PC-9 (cell line): ENCODE data around the gene ELFN1. TPM values are rescaled to one million over a fixed set of nuclear protein-coding genes. Genes with fewer than 3 reads are reported as not detected.

ENCODE experiments used
- BruUV-seq: library from RNA; stranded (reverse); fragments of 400-500 nt; replicated peaks from 2 replicates; lab custom pipeline; 2021; lab: Mats Ljungman, UMichigan
- CTCF ChIA-PET: fragments of 300-600 bp; sonication (Branson Sonifier 250); formaldehyde crosslinking; loops from one replicate; lab custom pipeline; 2022; ENCODE audit warnings: antibody characterized with exemption; lab: Charles Lee
- POLR2A ChIA-PET: fragments of 300-600 bp; sonication (Branson Sonifier 250); formaldehyde crosslinking; loops from one replicate; lab custom pipeline; 2022; ENCODE audit warnings: antibody characterized with exemption; ENCODE audit not compliant: unreplicated experiment; lab: Charles Lee
- DNase-seq, 2 experiments: peaks; one replicate each; pipeline versions ENCODE4 v3.0.0 to v3.0.0-alpha.2; 2015 to 2022; ENCODE audit warnings: mixed read lengths in 1 of 2
- H2AFZ ChIP-seq: fragments of 200-600 bp; sonication (generic); 2 replicates; pipeline ENCODE4 v1.8.1; 2017; ENCODE audit warnings: antibody characterized with exemption
- H3F3A ChIP-seq: fragments of 200-600 bp; sonication (generic); 2 replicates; pipeline ENCODE4 v1.8.1; 2017; ENCODE audit warnings: antibody characterized with exemption, mild to moderate bottlenecking, low read depth; ENCODE audit not compliant: insufficient read depth
- H3K27ac ChIP-seq: fragments of 200-600 bp; sonication (generic); 2 replicates; pipeline ENCODE4 v1.6.1; 2016; ENCODE audit warnings: mixed run types
- H3K27me3 ChIP-seq: fragments of 200-600 bp; sonication (generic); 2 replicates; pipeline ENCODE4 v1.6.1; 2016; ENCODE audit warnings: low read depth, mixed run types; ENCODE audit not compliant: insufficient read depth
- H3K36me3 ChIP-seq: fragments of 200-600 bp; sonication (generic); 2 replicates; pipeline ENCODE4 v1.6.1; 2016; ENCODE audit warnings: low read depth, mixed run types
- H3K4me1 ChIP-seq: fragments of 200-600 bp; sonication (generic); replicated peaks from 2 replicates; pipeline ENCODE4 v1.6.1; 2016; ENCODE audit warnings: mixed run types; ENCODE audit not compliant: insufficient read depth
- H3K4me2 ChIP-seq: fragments of 200-600 bp; sonication (generic); 2 replicates; pipeline ENCODE4 v1.6.1; 2017; ENCODE audit warnings: mixed run types
- H3K4me3 ChIP-seq: fragments of 200-600 bp; sonication (generic); 2 replicates; pipeline ENCODE4 v1.6.1; 2016; ENCODE audit warnings: mixed run types
- H3K79me2 ChIP-seq: fragments of 200-600 bp; sonication (generic); 2 replicates; pipeline ENCODE4 v1.6.1; 2017; ENCODE audit warnings: low read depth, mixed run types
- H3K9me2 ChIP-seq: fragments of 200-600 bp; sonication (generic); 2 replicates; pipeline ENCODE4 v1.8.1; 2017; ENCODE audit warnings: mild to moderate bottlenecking; ENCODE audit not compliant: insufficient read depth
- H3K9me3 ChIP-seq: fragments of 200-600 bp; sonication (generic); 2 replicates; pipeline ENCODE4 v1.8.1; 2016; ENCODE audit warnings: low read depth; ENCODE audit not compliant: insufficient read depth
- H4K20me1 ChIP-seq: fragments of 200-600 bp; sonication (generic); 2 replicates; pipeline ENCODE4 v1.8.1; 2017; ENCODE audit not compliant: insufficient read depth
- EZH2 ChIP-seq: fragments of 200-600 bp; sonication (generic); IDR thresholded peaks from 2 replicates; pipeline ENCODE4 v1.8.0; 2017; ENCODE audit warnings: antibody characterized with exemption, low read depth
- intact Hi-C: fragments of 100-400 bp; cut with micrococcal nuclease; formaldehyde crosslinking; loops from one replicate; pipeline ENCODE4 v1.10.0; 2022; ENCODE audit not compliant: unreplicated experiment
- total RNA-seq: library from RNA; stranded (reverse); gene quantifications from 2 replicates; pipeline ENCODE4 v1.2.3, GENCODE V29; 2021
- TF ChIP-seq, protein P1 (sequence below): fragments of 200-600 bp; sonication (generic); conservative IDR thresholded peaks from 2 replicates; pipeline ENCODE4 v1.6.1; 2017; ENCODE audit warnings: mixed run types, antibody characterized with exemption, mild to moderate bottlenecking, moderate library complexity

The ELFN1 gene
- total RNA-seq, 1 experiment from 2014 or later = 0.09 TPM

DNA sequence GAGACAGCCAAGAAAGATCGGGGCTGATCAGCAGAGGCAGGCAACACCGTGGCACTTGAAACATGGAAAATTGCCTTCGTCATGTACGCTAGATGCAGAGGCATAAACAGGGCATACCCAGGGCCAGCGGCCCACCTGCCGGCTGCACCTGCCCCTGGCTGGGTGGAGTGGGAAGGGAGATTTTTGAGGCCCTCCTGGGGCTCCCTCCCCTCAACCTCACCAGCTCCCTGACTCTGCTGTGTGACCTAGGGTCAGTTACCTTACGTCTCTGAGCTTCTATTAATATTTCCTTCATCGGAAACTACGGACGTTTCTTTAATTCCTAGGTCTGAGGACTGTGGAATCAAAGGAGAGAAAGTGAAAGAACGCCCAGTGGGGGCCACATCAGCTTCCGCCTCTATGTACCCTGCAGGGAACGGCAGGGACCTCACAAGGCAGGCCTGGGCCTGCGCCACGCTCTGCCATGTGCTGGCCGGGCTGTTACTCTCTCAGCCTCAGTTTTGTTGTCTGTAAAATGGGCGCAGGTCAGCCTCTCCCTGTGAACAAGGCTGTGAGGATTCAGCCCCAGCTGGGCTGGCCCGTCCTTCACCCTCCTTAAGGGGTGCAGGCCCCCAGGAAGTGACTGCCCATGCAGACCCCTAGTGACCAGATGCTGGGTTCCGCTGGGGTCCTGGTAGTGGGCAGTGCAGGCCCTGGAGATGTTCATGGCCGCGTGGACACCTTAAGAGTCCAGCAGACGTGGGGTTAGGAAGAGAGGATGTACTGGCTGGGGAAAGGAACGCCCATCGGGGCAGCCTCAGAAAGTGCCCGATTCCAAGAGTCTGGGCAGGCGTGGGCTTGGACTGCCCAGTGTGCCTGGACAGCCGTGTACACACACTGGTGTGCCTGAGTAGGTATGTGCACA is 22.7 kb downstream of the ELFN1 start:
- intact Hi-C loops = no loop called here
- Histone ChIP-seq H3K79me2 (no peaks in the 10 kb centered on the region), H3K9me3 (no peaks in the 10 kb centered on the region), H3K36me3 (no peaks in the 10 kb centered on the region), H4K20me1 (0 out of 2 replicates have a peak, but pooled peaks cover 8% of the 10 kb centered on the region), H2AFZ (no peak overlapping the region), H3K4me1 (no peaks in the 10 kb centered on the region), H3K4me2 (no peak overlapping the region), H3K27me3 (peaks cover 90% of the 10 kb centered on the region), H3K4me3 (no peak overlapping the region), H3K9me2 (no peaks in the 10 kb centered on the region), H3K27ac (no peak overlapping the region), H3F3A (no peaks in the 10 kb centered on the region)
- TF ChIP-seq, protein P1, sequence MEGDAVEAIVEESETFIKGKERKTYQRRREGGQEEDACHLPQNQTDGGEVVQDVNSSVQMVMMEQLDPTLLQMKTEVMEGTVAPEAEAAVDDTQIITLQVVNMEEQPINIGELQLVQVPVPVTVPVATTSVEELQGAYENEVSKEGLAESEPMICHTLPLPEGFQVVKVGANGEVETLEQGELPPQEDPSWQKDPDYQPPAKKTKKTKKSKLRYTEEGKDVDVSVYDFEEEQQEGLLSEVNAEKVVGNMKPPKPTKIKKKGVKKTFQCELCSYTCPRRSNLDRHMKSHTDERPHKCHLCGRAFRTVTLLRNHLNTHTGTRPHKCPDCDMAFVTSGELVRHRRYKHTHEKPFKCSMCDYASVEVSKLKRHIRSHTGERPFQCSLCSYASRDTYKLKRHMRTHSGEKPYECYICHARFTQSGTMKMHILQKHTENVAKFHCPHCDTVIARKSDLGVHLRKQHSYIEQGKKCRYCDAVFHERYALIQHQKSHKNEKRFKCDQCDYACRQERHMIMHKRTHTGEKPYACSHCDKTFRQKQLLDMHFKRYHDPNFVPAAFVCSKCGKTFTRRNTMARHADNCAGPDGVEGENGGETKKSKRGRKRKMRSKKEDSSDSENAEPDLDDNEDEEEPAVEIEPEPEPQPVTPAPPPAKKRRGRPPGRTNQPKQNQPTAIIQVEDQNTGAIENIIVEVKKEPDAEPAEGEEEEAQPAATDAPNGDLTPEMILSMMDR = no peak
- TF ChIP-seq EZH2 = no peak
- DNase-seq = no peak
- no TSS peak for BruUV-seq
- ChIA-PET CTCF (no interaction called here), POLR2A (no interaction called here)

DNA sequence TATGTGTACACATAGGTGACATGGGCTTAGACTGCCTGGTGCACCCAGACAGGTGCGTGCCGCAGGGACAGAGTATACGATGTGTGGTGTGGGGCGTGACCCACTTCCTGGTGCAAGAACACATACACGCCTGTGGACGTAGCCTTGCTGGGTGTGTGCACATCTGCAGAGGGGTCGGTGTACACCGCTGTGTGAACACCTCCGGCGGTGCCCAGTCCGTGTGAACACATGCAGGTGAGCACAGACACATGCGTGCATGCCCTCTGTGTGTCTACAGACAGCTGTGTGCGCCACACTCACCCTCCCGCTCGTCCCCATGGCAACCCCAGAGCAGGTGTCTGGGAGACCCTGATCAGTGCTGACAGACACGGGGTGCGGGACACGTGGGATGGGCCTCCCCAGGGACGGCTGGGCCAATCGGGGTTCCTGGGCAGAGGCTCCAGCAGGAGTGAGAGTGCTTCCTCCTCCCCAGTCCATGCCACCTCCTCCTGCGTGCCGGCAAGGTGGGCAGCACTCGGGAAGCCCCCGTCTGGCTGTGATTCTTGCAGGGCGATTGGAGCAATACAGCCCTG is 23.4 kb downstream of the ELFN1 start:
- H3K9me2 ChIP-seq = no peaks in the 10 kb centered on the region
- H3K4me1 ChIP-seq = no peaks in the 10 kb centered on the region
- no peak for DNase-seq
- H3K79me2 ChIP-seq = no peaks in the 10 kb centered on the region
- POLR2A ChIA-PET = no interaction called here
- peaks cover 98% of the 10 kb centered on the region for H3K27me3 ChIP-seq
- H3K4me2 ChIP-seq = no peak overlapping the region
- CTCF ChIA-PET = no interaction called here
- H2AFZ ChIP-seq = no peak overlapping the region
- H3K9me3 ChIP-seq = no peaks in the 10 kb centered on the region
- no peak overlapping the region for H3K27ac ChIP-seq
- no peaks in the 10 kb centered on the region for H3F3A ChIP-seq
- no TSS peak for BruUV-seq
- intact Hi-C loops = no loop called here
- no peak overlapping the region for H3K4me3 ChIP-seq
- TF ChIP-seq EZH2 = no peak
- TF ChIP-seq, protein P1 = no peak
- H3K36me3 ChIP-seq = no peaks in the 10 kb centered on the region
- H4K20me1 ChIP-seq = 0 out of 2 replicates have a peak, but pooled peaks cover 8% of the 10 kb centered on the region

DNA sequence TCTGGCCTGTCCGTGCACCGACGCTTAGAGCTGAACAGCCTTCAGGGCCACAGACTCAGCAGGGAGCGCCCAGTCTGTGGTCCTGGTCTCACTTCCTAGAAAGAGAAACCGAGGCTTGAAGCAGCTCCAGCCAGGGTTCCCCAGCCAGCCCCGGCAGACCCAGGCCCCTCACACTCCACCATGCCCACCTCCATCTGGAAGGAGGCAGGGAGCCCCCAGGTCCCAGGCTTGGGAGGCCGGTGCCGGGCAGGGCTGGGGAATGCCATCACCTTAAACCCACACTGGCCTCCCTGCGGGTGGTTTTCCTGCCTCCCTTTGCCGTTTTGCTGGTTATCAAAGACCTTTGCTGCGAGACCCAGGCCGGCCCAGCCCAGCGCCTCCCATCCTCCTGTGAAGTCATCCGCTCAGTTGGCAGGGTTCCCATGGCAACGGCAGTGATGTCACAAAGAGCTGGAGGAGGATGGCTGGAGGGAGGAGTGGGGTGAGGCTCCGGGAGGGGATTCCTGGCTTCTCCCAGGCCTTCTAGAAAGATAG is 24.0 kb downstream of the ELFN1 start:
- H4K20me1 ChIP-seq = 0 out of 2 replicates have a peak, but pooled peaks cover 11% of the 10 kb centered on the region
- no peak overlapping the region for H2AFZ ChIP-seq
- no peak for TF ChIP-seq EZH2
- TF ChIP-seq, protein P1 = no peak
- intact Hi-C loops = no loop called here
- no peaks in the 10 kb centered on the region for H3F3A ChIP-seq
- H3K4me3 ChIP-seq = no peak overlapping the region
- H3K79me2 ChIP-seq = no peaks in the 10 kb centered on the region
- ChIA-PET POLR2A (no interaction called here), CTCF (no interaction called here)
- DNase-seq = no peak
- H3K9me3 ChIP-seq = no peaks in the 10 kb centered on the region
- no peaks in the 10 kb centered on the region for H3K4me1 ChIP-seq
- no peak overlapping the region for H3K27ac ChIP-seq
- H3K27me3 ChIP-seq = peaks cover 98% of the 10 kb centered on the region
- no peak overlapping the region for H3K4me2 ChIP-seq
- no TSS peak for BruUV-seq
- H3K9me2 ChIP-seq = no peaks in the 10 kb centered on the region
- no peaks in the 10 kb centered on the region for H3K36me3 ChIP-seq
